ENCODE data around the gene GLB1L2.

GRCh38 chr11:134365011-134365925 is 33.5 kb downstream of the GLB1L2 start:
- TF ChIP-seq, protein P1, sequence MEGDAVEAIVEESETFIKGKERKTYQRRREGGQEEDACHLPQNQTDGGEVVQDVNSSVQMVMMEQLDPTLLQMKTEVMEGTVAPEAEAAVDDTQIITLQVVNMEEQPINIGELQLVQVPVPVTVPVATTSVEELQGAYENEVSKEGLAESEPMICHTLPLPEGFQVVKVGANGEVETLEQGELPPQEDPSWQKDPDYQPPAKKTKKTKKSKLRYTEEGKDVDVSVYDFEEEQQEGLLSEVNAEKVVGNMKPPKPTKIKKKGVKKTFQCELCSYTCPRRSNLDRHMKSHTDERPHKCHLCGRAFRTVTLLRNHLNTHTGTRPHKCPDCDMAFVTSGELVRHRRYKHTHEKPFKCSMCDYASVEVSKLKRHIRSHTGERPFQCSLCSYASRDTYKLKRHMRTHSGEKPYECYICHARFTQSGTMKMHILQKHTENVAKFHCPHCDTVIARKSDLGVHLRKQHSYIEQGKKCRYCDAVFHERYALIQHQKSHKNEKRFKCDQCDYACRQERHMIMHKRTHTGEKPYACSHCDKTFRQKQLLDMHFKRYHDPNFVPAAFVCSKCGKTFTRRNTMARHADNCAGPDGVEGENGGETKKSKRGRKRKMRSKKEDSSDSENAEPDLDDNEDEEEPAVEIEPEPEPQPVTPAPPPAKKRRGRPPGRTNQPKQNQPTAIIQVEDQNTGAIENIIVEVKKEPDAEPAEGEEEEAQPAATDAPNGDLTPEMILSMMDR (IDR thresholded peaks at IDR 0.05; ENCODE audit: insufficient read depth, low read length, poor library complexity, severe bottlenecking) = no peak
- TF ChIP-seq EZH2phosphoT487 (conservative IDR thresholded peaks at IDR 0.05; ENCODE audit: low read length) = no peak
